Astrocyte of the spinal cord (primary cell): Measurements from ENCODE around the gene PDE6G.

Source experiments
- DNase-seq: peaks from one replicate; pipeline ENCODE4 v3.0.0; 2011; ENCODE audit warnings: low read depth, low spot score
- H3K4me3 ChIP-seq: 2 replicates; pipeline ENCODE4 v1.5.1; 2011; ENCODE audit warnings: low read depth, mild to moderate bottlenecking, low read length, moderate library complexity
- in situ Hi-C: cut with HindIII; loops from 2 replicates; pipeline ENCODE4 v1.10.0; 2017; ENCODE audit warnings: low sequenced_read_pairs
- TF ChIP-seq, protein P1 (sequence below): IDR thresholded peaks from 2 replicates; pipeline ENCODE4 v1.5.1; 2012; ENCODE audit warnings: low read depth, mild to moderate bottlenecking, low read length, inconsistent platforms

The PDE6G gene

DNA sequence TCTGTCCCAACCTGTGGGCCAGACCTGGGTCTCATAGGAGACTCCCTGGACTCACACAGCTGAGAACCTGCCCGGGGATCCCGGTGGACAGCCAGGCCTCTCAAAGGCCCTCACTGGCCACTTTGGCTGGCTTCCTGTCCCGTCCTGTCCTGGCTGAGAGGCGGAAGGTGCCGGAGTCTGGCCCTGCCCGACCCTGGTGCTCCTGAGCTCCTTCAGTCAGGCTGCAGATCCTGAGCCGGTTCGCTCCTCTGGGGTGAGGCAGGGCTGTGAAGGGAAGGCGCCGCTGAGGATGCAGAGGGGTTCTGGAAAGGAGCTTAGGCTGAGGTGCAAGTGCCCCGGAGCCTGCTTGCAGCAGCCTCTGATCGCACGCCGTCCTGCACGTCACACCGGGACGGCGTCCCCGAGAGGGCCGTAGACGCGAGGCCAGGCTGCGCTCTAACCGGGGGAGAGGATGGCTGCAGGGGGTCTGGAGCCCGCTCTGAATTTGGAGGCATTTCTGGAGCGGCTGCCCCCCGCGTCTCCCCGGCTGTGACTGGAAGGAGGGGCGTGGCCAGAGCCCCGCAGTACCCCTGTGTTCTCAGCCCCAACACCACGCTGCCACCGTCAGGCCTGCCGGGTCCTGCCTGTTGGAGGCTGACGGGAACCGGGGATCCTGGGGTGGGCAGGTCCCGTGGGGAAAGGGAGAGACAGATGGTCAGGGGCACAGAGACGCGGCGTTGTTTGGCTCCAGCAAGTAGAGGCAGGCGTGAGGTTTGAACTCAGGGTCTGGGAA lies 31.6 kb upstream of the PDE6G start:
- DNase-seq, result no peak
- in situ Hi-C loops, result no loop called here
- no peak overlapping the region for H3K4me3 ChIP-seq
- TF ChIP-seq, protein P1, sequence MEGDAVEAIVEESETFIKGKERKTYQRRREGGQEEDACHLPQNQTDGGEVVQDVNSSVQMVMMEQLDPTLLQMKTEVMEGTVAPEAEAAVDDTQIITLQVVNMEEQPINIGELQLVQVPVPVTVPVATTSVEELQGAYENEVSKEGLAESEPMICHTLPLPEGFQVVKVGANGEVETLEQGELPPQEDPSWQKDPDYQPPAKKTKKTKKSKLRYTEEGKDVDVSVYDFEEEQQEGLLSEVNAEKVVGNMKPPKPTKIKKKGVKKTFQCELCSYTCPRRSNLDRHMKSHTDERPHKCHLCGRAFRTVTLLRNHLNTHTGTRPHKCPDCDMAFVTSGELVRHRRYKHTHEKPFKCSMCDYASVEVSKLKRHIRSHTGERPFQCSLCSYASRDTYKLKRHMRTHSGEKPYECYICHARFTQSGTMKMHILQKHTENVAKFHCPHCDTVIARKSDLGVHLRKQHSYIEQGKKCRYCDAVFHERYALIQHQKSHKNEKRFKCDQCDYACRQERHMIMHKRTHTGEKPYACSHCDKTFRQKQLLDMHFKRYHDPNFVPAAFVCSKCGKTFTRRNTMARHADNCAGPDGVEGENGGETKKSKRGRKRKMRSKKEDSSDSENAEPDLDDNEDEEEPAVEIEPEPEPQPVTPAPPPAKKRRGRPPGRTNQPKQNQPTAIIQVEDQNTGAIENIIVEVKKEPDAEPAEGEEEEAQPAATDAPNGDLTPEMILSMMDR, result no peak

DNA sequence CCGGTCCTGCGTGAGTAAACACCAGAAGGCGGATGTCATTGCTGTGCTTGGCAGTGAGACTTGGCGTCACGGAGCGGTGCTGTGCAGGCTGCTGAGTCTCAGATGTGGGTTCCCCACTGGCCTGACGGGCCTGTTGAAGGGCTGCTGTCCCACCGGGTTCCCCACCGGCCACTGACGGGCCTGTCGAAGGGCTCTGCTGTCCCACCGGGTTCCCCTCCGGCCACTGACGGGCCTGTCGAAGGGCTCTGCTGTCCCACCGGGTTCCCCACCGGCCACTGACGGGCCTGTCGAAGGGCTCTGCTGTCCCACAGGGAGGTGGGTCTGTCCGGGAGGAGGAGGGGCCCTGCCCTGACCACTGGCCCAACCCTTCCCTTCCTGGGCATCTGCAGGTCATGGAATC lies 30.3 kb upstream of the PDE6G start:
- TF ChIP-seq, protein P1, result no peak
- in situ Hi-C loops, result no loop called here
- no peak overlapping the region for H3K4me3 ChIP-seq
- DNase-seq, result no peak

DNA sequence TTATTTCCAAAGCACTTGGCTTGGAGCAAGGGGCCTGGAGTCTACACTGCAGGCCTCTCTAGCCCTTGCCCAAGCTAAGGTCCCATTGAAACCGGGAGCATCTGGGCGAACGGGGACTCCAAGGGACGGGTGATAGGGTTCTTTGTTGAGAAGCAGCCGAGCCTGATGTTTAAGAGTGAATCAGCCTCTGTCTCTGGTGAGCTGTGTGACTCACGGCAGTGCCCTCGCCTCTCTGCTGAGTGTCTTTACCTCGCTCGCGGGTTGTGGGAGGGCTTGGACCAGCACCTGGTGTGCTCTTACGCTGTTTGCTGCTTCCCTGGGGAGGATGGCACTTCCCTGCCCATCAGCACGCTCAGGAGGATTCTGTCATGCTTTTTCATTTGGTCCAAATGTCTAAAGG lies 28.8 kb upstream of the PDE6G start:
- peak; percentile 54 for DNase-seq
- TF ChIP-seq, protein P1, result no peak
- peak overlapping the region; percentile 94 for H3K4me3 ChIP-seq

DNA sequence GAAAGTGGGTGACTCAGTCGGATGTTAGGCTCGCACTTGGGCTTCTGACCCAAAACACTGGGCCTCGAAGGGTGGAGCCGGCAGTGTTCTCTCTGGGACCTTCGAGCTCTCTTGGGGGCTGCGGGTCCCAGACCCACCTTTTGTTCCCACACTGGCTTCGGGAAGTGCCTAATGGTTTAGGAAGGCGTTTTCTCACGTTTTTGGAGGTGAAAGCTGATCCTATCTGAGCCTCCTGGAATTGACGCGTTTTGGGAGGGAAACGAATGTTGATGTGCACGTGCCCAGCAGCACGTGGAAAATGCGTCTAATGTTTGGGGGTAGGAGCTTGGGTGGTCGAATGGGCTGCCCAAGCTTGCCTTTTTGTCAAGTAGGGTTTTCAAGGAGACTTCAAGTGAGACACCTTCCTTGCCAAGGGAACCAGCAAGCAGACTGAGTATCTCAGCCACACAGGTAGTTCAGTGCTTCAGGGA lies 28.1 kb upstream of the PDE6G start:
- H3K4me3 ChIP-seq, result peak overlapping the region; percentile 94
- DNase-seq, result peak; percentile 77
- TF ChIP-seq, protein P1, result no peak
- in situ Hi-C loops, result no loop called here

More for the DNA sequence above, 28.8 kb upstream of the PDE6G start:
- in situ Hi-C loops, result no loop called here

DNA sequence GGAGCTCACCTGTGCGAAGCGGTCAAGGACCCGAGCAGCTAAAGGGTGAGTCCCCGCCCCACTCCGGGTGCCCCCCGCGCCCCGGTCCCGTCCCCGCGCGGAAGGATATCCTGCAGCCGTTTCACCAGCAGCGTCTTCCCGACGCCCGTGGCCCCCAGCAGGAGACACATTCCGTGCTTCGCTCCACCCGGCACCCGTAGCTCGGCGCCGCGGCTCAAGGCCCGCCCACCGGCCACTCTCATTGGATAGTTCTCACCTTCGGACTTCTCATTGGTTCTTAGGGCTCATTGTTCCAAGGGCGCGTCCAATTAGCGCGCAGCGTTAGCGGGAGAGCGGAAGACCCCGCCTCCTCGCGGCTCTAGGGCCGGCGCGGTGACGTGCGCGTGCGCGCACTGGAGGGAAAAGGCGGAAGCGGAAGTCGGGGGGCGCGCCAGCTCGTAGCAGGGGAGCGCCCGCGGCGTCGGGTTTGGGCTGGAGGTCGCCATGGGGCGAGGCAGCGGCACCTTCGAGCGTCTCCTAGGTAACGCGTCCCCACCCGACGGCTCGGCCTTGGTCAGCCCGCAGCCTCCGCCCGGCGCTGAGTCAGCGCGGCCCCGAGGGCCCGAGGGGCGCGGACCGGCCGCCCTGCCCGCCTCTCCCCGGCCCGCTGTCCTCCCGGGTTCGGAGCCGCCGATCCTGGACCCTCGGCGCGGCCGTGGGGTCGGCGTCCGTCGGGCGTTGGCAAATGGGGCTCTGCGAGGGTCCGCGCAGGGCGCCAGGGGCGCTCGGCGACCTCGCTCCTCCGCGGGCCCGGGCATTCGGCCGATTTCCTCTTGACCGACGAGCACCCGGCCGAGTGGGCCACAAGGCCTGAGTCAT lies 27.5 kb upstream of the PDE6G start, which contains the start of the genes ARL16 and HGS:
TSS of gene ARL16 (minus strand) at position 214 of the 858 bp plus-strand sequence. CDS start at position 170, 44 bp downstream.
TSS of gene HGS (plus strand) at position 428 of the 858 bp plus-strand sequence. CDS start at position 484, 56 bp downstream.
- in situ Hi-C loops, result no loop called here
- DNase-seq, result peak; percentile 100
- peak within 1 kb of the TSS; percentile 94 for H3K4me3 ChIP-seq
- TF ChIP-seq, protein P1, result no peak

DNA sequence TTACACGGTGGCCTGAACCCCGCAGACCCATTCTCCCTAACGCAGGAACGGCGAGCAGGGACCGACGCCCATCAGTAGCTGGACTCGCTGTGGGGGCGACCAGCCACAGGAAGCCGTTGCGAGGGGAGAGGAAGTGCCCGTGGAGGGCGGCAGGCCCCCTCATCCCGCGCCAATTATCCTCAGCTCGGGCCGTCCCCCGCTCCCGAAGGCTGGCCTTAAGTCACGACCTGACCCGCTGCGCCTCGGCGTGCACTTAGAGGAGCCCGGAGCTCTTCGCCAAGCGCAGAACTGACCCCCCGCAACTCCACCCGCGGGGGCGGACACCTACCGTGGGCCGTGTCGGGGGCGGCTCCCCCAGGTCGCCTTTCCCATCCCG lies 26.9 kb upstream of the PDE6G start:
- TF ChIP-seq, protein P1, result no peak
- DNase-seq, result no peak
- in situ Hi-C loops, result no loop called here
- H3K4me3 ChIP-seq, result peak overlapping the region; percentile 94
